ENCODE results near the gene PEAK1.
"Not testable (repeated sequence)": the region's sequence is repeated elsewhere in the genome, so short reads cannot be mapped to it uniquely, and the experiment has no call there.

PEAK1 gene

DNA sequence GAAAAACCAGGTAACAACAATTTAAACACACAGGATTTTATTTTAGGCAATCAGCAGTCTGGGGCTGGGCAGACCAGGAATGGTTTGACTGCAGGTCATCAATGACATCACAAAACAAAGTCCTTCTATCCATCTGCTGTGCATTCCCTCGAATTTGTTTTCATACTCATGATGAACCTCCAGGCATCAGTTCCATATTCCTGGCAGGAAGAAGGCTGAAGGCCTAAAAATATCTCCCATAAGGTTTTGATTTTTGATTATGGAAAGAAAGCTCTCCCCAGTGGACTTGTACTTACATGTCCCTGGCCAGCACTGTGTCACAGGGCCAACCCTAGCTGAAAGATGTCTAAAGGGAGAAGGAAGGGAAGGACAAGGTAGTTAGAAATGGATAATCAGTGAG lies 107.4 kb downstream of the PEAK1 start:
- DNase-seq (ENCODE audit: low read depth in 1 of 2, low spot score in 1 of 2), result no peak

DNA sequence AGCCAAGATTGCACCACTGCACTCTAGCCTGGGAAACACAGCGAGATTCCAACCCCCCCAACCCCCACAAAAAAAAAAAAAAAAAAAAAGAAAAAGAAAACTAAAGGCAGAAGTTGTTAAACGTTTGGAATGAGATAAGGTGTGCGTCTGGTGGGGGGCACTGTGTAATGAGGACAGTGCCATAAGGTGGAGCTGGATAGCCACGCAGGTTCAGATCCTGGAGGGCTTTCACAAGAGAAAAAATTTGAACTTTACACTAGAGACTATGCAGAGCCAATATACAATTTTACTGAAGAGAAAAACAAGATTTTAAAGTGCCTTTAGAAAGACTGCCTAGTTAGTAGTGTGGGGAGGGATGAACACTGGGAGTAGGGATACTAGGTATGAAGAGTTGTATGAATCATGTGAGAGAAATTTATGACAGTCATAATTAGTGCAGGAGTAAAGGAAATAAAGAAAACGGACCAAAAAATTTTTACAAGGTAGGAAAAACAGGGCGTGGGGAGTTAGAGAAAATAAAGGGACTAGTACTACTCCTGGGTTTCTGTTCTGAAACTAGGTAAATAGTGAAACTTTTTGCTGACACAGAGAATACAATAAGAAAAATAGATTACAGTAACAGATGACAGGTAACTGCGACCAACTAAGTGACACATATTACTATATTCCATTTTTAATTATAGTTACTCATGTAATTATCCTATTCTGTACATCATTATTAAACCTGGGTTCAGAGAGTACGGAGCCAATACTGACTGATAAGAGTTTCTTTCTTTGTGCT lies 108.1 kb downstream of the PEAK1 start:
- no peak for DNase-seq (ENCODE audit: low read depth in 1 of 2, low spot score in 1 of 2)

DNA sequence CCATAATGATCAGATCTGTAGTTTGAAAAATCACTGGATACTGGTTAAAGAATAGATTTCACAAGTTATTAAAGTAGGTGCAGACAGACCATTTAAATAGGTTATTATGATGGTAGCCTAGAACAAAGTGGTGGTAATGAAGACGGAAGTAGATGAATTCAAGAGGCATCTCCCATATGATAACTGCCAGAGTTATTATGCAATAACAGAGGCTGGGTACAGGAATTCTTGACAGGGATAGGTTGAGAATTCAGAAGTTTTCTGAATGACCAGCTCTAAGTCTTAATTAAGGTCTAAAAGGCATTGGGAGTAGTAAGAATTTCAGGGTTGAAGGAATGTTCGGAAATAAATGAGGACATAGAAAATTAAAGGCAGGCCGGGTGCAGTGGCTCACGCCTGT lies 108.9 kb downstream of the PEAK1 start:
- no peak for DNase-seq (ENCODE audit: low read depth in 1 of 2, low spot score in 1 of 2)

DNA sequence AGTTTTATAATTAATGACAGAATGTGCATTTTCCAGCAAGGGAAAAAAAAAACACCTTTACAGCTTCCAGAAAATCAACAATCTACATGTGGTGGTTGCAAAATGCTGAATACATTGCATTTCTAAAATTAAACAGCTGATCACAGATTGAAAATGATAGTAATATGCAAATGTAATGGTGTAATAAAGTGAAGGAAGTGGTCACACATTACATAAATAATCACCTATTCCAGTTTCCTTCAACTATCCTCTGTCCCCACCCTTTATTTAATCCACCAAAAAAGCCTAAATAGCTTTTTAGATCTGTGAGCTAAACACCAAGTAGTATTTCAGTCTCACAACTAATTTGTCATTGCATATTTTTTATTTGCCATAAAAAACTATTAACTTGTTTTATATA lies 110.5 kb downstream of the PEAK1 start:
- no peak for DNase-seq (ENCODE audit: low read depth in 1 of 2, low spot score in 1 of 2)

DNA sequence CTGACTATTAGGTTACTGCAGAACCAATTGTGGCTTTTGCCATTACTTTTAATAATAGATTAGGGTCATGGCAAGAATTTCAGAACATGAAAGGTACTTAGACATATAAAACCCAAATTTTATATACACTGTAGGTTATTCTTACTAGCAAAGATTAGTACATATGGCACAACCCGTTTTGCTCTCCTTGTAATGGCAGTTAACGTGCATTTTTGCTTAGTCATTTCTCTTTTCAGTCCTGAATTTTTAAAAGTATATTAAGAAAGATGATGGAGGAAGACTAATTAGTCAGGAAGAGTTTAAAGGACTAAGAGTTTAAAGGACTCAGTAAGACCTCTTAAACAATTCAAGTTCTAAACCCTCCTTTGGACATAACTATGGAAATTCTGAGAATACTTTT lies 114.0 kb downstream of the PEAK1 start:
- no peak for DNase-seq (ENCODE audit: low read depth in 1 of 2, low spot score in 1 of 2)

DNA sequence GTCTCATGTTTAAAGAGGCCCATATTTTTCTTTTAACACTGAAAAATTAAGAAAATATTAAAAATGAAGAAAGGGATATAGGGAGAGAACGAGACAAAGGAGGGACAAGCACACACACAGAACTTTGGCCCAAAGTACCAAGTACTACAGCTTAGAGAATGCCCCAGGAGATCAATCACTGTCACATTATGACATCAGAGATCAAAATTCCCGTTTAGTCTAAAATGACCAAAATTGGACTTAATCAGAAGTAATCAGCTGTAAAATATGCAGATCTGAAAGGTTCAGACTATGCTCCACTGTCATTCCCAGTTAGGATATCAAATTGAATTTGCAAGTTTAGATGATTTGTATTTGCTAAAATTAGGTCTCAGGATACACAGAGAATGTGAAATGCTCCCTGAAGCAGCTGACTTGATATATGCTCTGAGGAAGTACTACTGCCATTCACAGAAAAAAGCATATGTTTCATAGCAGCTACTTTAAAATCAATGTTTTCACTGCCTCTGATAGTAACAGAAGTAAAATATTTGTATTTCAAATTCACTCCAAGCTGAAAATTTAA lies 123.0 kb downstream of the PEAK1 start:
- DNase-seq (ENCODE audit: low read depth in 1 of 2, low spot score in 1 of 2), result no peak

DNA sequence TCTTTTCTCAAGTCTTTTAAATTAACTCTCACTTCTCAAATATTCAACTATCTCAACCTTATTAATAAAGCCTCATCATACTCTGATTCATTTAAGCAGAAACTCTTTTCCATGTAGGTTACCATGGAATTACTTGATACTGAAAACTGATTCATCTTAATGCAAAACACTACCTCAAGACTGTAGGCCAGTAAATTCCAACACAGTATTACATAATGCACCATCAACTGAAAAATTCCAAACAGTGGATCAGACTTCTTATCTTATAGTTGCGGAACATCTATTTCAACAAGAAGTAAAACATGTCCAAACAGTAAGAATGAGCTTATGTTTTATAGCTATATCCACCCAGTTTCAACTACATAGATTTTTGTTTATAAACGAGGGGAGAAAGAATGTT lies 124.5 kb downstream of the PEAK1 start:
- DNase-seq (ENCODE audit: low read depth in 1 of 2, low spot score in 1 of 2), result no peak

DNA sequence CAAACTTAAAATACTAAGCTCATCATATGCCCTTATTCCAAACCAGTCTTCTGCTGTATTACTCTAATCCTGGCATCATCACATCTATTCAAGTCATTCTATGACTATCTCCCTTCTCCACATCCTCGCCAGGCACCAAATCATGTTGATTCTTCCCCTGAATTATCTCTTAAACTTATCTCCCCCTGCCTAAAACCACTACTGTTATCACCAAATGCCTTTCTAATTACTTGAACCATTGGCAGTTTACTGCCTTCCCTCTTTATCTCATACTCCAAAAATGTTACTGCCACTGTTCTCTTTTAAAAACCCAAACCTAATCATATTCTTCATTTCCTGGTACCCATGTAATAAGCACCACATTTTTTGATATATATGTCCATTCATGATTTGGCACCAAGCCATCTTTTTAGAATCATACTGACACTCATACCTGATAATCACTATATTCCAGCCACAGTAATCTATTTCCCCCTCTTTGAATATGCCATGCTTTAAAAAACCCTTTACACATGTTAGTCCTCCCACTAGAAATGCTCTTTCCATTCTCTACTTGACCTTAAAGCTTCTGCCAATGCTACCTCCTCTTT lies 126.8 kb downstream of the PEAK1 start:
- DNase-seq (ENCODE audit: low read depth in 1 of 2, low spot score in 1 of 2), result no peak

DNA sequence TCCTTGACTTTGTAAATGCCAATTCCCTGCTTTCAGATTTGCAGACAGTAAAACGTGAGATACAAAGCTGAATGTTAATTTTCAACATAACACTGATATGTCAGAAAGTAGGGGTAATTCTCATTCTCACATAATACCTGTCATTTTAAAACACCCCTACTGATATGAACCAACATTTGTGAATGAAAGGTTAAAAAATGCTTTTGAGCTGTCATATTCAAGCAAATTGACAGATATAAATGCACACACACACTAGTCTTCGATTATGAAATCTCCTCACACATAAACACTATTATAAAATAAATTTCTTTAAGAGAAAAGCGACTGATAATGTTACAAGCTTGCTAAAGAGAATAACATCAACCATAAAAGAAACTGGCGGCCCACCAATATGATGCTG lies 128.8 kb downstream of the PEAK1 start:
- DNase-seq (ENCODE audit: low read depth in 1 of 2, low spot score in 1 of 2), result no peak

DNA sequence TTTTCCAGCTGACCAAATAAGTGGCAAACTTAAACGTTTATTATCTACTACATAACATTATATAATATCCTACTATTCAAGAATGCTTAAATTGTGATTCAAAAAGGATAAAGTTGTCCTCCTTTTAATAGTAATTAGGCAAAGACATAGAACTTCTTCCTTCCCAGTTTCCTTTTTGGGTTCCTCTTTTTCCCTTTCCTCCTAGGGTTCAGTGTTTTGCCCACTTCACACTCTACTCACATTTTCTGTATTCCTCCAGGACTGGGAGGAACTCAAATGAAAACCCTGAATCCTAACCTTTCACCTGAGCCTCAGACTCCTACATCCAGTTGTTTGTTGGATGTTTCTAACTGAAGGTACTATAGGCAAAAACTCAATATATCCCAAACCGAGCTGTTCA lies 132.5 kb downstream of the PEAK1 start:
- no peak for DNase-seq (ENCODE audit: low read depth in 1 of 2, low spot score in 1 of 2)

DNA sequence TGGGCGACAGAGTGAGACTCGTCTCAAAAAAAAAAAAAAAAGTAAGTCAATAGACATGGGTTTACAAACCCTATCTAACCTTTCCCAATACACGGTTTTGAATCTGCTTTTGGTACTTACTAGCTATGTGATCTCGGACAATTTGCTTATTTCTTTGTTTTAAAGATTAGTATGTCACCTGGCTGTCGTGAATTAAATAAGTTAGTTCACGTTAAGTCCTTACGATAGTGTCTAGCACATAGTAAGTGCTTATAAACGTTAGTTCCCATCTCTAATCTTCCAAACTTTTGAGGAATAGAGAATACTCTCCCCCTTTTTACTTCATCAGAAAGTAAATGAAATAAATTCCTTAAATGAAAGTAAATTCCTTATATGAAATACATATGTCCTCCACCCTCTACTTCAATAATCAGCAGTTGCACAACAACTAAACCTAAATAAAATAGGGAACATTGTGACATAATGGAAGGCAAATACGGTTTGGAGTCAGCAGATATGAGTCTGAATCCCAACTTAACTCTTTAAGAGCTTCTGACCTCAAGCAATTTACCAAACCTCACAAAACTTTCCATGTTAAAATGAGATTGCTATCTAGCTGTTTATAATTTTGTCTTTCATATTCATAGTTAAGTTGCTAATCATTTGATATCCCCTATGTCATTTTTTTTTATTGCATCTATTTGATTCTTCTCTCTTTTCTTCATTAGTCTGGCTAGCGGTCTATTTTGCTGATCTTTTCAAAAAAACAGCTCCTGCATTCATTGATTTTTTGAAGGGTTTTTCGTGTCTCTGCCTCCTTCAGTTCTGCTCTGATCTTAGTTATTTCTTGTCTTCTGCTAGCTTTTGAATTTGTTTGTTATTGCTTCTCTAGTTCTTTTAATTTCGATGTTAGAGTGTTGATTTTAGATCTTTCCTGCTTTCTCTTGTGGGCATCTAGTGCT lies 134.6 kb downstream of the PEAK1 start:
- no peak for DNase-seq (ENCODE audit: low read depth in 1 of 2, low spot score in 1 of 2)

DNA sequence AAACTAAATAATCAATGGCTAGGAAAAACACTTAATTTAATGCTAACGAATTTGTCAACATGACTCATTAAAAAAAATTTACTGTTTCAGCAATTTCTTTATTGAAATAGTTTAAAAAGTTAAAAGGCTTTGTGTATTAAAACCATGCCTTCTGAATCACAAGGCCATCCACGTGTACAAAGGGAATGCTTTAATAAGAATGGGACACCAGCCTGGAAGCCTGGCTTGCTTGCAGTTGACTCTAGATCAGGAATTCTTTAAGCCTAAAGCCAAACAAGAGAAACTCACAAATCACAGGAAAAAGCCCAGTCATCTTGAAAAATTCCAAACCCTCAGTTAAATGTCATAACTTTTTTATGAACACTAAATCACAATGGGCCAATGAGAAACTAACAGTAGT lies 137.6 kb downstream of the PEAK1 start:
- no peak for DNase-seq (ENCODE audit: low read depth in 1 of 2, low spot score in 1 of 2)

DNA sequence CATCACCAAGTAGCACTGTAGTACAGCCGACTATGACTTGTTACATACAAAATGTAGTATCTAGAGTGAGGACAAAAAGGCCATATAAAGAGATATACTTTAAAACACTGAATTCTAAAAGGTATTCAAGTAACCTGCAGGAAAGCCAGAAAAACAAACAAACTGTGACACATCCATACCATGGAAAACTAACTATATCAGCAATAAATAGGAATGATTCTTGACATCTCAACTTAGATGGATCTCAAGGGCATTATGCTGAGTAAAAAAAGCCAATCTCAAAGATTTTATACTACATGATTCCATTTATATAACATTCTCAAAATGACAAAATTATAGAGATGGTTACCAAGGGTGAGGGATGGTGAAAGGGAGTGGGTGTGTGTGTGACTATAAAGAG lies 143.0 kb downstream of the PEAK1 start:
- DNase-seq (ENCODE audit: low read depth in 1 of 2, low spot score in 1 of 2), result no peak

DNA sequence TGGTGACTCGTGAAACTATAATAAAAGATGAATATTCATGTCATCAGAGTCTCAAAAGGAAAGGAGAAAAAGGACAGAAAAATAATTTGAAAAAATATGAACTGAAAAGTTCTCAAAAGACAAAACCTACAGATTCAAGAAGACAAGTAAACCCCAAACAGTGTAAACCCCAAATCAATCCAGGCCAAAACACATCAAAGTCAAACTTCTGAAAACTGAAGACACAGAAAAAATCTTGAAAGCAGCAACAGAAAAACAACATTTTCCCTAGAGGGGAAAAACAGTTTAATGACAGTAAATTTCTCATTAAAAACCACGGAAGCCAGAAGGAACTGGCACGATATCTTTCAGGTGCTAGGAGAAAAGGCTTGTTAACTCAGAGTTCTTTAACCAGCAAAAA lies 143.8 kb downstream of the PEAK1 start:
- no peak for DNase-seq (ENCODE audit: low read depth in 1 of 2, low spot score in 1 of 2)

DNA sequence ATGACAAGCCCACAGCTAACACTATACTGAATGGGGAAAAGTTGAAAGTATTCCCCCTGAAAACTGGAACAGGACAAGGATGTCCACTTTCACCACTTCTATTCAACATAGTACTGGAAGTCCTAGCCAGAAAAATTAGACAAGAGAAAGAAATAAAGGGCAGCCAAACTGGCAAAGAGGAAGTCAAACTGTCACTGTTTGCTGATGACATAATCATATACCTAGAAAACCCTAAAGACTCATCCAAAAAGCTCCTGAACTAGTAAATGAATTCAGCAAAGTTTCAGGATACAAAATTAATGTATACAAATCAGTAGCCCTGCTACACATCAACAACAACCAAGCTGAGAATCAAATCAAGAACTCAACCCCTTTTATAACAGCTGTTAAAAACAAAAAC lies 146.8 kb downstream of the PEAK1 start:
- not testable (repeated sequence) for DNase-seq (ENCODE audit: low read depth in 1 of 2, low spot score in 1 of 2)

DNA sequence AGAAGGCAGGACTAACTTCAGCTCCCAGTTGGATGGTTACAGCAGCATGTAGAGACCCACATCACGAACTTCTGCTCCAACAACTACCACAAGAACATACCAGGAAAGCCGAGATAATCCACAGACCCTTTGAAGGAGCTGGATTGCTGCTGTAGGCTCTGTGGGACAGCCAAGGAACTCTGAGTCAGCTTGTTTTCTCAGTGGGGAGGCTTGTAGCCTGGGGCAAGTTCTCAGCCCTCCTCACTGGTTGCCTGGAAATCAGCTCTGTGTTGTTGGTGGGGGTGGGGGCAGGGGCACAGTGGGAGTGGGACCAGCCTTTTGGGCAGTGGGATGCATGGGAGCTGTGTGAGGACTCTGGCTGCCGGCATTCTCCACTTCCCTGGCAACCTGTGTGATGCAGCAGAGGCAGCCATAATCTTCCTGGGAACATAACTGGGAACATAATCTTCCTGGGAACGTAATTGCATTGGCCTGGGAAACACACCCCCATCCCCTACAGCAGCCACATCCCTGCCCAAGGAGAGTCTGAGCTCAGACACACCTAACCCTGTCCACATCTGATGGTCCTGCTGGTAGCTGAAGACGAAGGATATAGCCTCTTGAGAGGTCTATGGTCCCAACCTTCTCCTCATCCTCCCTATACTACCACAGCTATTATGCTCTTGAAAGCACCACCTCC lies 153.1 kb downstream of the PEAK1 start:
- DNase-seq (ENCODE audit: low read depth in 1 of 2, low spot score in 1 of 2), result no peak

DNA sequence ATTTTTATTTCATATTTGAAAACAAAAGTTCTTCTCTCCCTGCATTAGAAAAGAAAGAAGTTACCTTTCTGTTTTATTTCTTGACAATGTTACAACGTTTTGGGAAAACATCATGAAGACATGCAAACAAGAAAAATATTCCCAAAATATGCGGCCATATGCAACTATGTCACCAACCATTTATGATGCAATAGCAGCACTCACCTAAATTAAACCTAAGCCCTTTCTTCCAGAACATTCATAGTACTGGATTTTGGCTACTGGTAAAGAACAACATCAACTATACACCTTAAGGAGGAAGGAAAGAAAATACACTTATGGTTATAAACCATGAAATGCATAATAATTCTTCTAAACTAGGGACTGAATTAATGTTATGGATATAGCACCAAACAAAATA lies 164.5 kb downstream of the PEAK1 start:
- DNase-seq (ENCODE audit: low read depth in 1 of 2, low spot score in 1 of 2), result no peak

DNA sequence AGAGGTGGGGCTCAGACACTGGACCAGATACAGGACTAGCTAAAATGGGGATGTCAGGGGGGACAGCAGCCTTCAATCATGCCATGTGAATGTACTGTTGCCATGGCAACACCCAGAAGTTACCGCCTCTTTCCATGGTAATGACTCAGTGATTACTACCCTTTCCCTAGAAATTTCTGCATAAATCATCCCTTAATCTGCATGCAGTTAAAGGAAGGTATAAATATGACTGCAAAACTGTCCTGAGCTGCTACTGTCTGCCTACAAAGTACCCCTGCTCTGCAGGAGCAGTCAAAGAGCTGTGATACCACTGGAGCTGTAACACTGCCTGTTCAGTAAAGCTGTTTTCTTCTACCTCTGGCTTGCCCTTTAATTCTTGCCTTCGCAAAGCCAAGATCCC lies 168.2 kb downstream of the PEAK1 start:
- no peak for DNase-seq (ENCODE audit: low read depth in 1 of 2, low spot score in 1 of 2)

DNA sequence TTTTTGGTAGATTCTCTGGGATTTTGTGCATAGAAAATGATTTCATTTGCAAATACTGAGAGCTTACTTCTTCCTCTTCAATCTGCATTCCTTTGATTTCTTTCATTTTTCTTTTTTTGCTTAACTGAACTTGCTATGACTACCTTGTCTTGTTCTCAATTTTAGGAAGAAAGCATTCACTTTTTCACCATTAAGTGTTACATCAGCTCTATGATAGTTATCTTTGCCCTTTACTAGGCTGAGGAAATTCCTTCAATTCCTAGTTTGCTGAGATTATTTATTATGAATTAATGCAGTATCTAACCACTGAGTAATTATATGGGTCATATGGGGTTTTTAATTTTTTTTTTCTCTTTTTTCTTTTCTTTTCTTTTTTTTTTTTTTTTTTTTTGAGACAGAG lies 172.8 kb downstream of the PEAK1 start:
- DNase-seq (ENCODE audit: low read depth in 1 of 2, low spot score in 1 of 2), result no peak

DNA sequence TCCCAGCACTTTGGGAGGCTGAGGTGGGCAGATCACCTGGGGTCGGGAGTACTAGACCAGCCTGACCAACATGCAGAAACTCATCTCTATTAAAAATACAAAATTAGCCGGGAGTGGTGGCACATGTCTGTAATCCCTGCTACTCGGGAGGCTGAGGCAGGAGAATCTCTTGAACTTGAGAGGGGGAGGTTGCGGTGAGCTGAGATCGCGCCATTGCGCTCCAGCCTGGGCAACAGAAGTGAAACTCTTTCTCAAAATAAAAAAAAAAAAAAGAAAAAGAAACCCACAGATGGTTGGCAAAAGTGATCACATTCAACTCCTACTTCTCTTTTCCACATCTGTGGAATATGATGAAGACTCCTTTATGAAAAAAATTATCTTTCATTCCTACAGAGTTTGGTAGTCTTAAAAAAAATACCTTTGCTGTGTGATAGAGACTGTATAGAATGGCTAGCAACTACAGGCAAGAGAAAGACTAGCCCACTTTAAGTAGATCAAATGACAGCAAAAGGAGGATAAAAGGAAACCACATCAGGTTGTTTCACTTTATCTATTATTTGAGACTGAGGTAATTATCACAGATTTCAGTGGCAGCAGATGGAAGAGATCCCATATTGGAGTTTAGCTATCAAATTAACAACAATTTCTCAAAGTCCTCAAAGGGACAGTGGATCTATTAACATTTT lies 176.0 kb downstream of the PEAK1 start:
- no peak for DNase-seq (ENCODE audit: low read depth in 1 of 2, low spot score in 1 of 2)

DNA sequence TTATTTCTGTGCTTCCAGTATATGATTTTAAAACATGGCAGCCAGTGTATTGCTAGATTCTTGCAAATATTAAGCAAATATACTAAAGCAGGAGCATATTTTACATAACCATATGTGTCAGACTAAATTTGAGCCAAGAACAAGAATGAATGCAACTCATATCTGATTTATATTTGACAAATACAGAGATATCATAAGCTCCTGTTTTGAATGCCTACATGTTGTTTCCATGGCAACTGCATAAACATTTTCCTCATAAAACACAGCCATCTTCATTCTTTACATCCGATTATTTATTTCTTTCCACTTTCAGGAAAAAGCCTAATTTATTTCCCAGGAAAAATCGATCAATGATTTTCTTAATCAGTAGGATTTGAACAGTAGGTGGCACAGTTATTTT lies 176.8 kb downstream of the PEAK1 start:
- no peak for DNase-seq (ENCODE audit: low read depth in 1 of 2, low spot score in 1 of 2)

Measured in activated T-helper 1 cell treated with anti-CD3 and anti-CD28 coated beads, Interleukin-2, amount 50 U/mL, for 16 hours (primary cell).